ENCODE results near the gene PRRT3. TPM values are rescaled to one million over a fixed set of nuclear protein-coding genes. Genes with fewer than 3 reads are reported as not detected.
A peak's percentile ranks its signal among the peaks of the same experiment; 100 is the strongest.
"Not testable (repeated sequence)": the region's sequence is repeated elsewhere in the genome, so short reads cannot be mapped to it uniquely, and the experiment has no call there.

The PRRT3 gene
- polyA plus RNA-seq, 1 experiment = 3.4 TPM

GRCh38 chr3:9906480-9906879 is 45.7 kb downstream of the PRRT3 start:
- H3K4me3 ChIP-seq (ENCODE audit: low read depth, low read length) = no peak overlapping the region
- no peaks in the 10 kb centered on the region for H3K9me3 ChIP-seq (ENCODE audit: control insufficient read depth, insufficient read depth, low read length)
- TF ChIP-seq CTCF (IDR thresholded peaks at IDR 0.05; ENCODE audit: low read depth, low read length) = no peak
- ChIA-PET CTCF (interaction anchor here (1.0 to 1.1 kb wide), 2 partner anchors 9 to 57 kb away, joined by 3 read pairs; no protein-coding TSS in a partner anchor), POLR2A (no interaction called here)
- no peak overlapping the region for H3K27ac ChIP-seq (ENCODE audit: low read depth, low read length)
- no peak for DNase-seq (ENCODE audit: low read depth, low spot score)
- H3K27me3 ChIP-seq (ENCODE audit: control insufficient read depth, insufficient read depth, low read length) = no peaks in the 10 kb centered on the region

GRCh38 chr3:9903904-9904303 is 48.3 kb downstream of the PRRT3 start:
- no peak for TF ChIP-seq CTCF (IDR thresholded peaks at IDR 0.05; ENCODE audit: low read depth, low read length)
- CTCF ChIA-PET = no interaction called here
- no peaks in the 10 kb centered on the region for H3K27me3 ChIP-seq (ENCODE audit: control insufficient read depth, insufficient read depth, low read length)
- no peak overlapping the region for H3K4me3 ChIP-seq (ENCODE audit: low read depth, low read length)
- DNase-seq (ENCODE audit: low read depth, low spot score) = no peak
- H3K9me3 ChIP-seq (ENCODE audit: control insufficient read depth, insufficient read depth, low read length) = no peaks in the 10 kb centered on the region
- POLR2A ChIA-PET = no interaction called here
- no peak overlapping the region for H3K27ac ChIP-seq (ENCODE audit: low read depth, low read length)

- no peak for TF ChIP-seq CTCF (IDR thresholded peaks at IDR 0.05; ENCODE audit: low read depth, low read length)
- Histone ChIP-seq H3K27ac (ENCODE audit: low read depth, low read length) (peak overlapping the region; percentile 63), H3K9me3 (ENCODE audit: control insufficient read depth, insufficient read depth, low read length) (no peaks in the 10 kb centered on the region), H3K27me3 (ENCODE audit: control insufficient read depth, insufficient read depth, low read length) (no peaks in the 10 kb centered on the region), H3K4me3 (ENCODE audit: low read depth, low read length) (peak overlapping the region; percentile 23)
- no peak for DNase-seq (ENCODE audit: low read depth, low spot score)
- ChIA-PET CTCF (interaction anchor here (0.8 to 2.7 kb wide), 2 partner anchors 29 to 54 kb away, joined by 7 to 9 read pairs; no protein-coding TSS in a partner anchor), POLR2A (interaction anchor here (1.3 kb wide), 1 partner anchor 29 kb away, joined by 6 read pairs; no protein-coding TSS in a partner anchor)
These were observed 49.0 kb downstream of the PRRT3 start for GRCh38 chr3:9903238-9903624.

- peak within 1 kb of the TSS; percentile 23 for H3K4me3 ChIP-seq (ENCODE audit: low read depth, low read length)
- no peaks in the 10 kb centered on the region for H3K9me3 ChIP-seq (ENCODE audit: control insufficient read depth, insufficient read depth, low read length)
- POLR2A ChIA-PET = interaction anchor here (1.3 kb wide), 1 partner anchor 30 kb away, joined by 6 read pairs; no protein-coding TSS in a partner anchor
- peak within 1 kb of the TSS; percentile 63 for H3K27ac ChIP-seq (ENCODE audit: low read depth, low read length)
- H3K27me3 ChIP-seq (ENCODE audit: control insufficient read depth, insufficient read depth, low read length) = no peaks in the 10 kb centered on the region
- CTCF ChIA-PET = interaction anchor here (0.5 to 2.7 kb wide), 4 partner anchors 30 to 385 kb away, joined by 3 to 9 read pairs (median 5); no protein-coding TSS in a partner anchor
- no peak for TF ChIP-seq CTCF (IDR thresholded peaks at IDR 0.05; ENCODE audit: low read depth, low read length)
- DNase-seq (ENCODE audit: low read depth, low spot score) = no peak
These were observed 49.6 kb downstream of the PRRT3 start, which contains the start of gene IL17RE for GRCh38 chr3:9902372-9903237. TSS of gene IL17RE (plus strand) at chr3:9902848. CDS start at chr3:9902933, 85 bp downstream.

GRCh38 chr3:9901967-9902366 is 50.2 kb downstream of the PRRT3 start:
- no peak for TF ChIP-seq CTCF (IDR thresholded peaks at IDR 0.05; ENCODE audit: low read depth, low read length)
- Histone ChIP-seq H3K27me3 (ENCODE audit: control insufficient read depth, insufficient read depth, low read length) (no peaks in the 10 kb centered on the region), H3K4me3 (ENCODE audit: low read depth, low read length) (no peak overlapping the region), H3K9me3 (ENCODE audit: control insufficient read depth, insufficient read depth, low read length) (no peaks in the 10 kb centered on the region), H3K27ac (ENCODE audit: low read depth, low read length) (no peak overlapping the region)
- CTCF ChIA-PET = interaction anchor here (0.8 to 2.7 kb wide), 2 partner anchors 53 to 385 kb away, joined by 3 to 9 read pairs; no protein-coding TSS in a partner anchor
- no peak for DNase-seq (ENCODE audit: low read depth, low spot score)
- POLR2A ChIA-PET = no interaction called here

GRCh38 chr3:9900965-9901415 is 51.2 kb downstream of the PRRT3 start:
- H3K27me3 ChIP-seq (ENCODE audit: control insufficient read depth, insufficient read depth, low read length); H3K9me3 ChIP-seq (ENCODE audit: control insufficient read depth, insufficient read depth, low read length); POLR2A ChIA-PET; H3K4me3 ChIP-seq (ENCODE audit: low read depth, low read length); DNase-seq (ENCODE audit: low read depth, low spot score); H3K27ac ChIP-seq (ENCODE audit: low read depth, low read length): not testable (repeated sequence)
- CTCF ChIA-PET = interaction anchor here (2.7 kb wide), 1 partner anchor 52 kb away, joined by 9 read pairs; no protein-coding TSS in a partner anchor
